Heart left ventricle (tissue), 16 donors: ENCODE data around the gene KRT3. TPM values are rescaled to one million over a fixed set of nuclear protein-coding genes. Genes with fewer than 3 reads are reported as not detected.
"Not testable (repeated sequence)": the region's sequence is repeated elsewhere in the genome, so short reads cannot be mapped to it uniquely, and the experiment has no call there.

ENCODE experiments used
- ATAC-seq, 4 donors: fragments of 200-7000 bp; cut with Tn5 transposase; one replicate each; pipeline ENCODE4 v1.9.1; 2020 to 2022; ENCODE audit warnings: moderate library complexity in 4 of 4, mild to moderate bottlenecking in 3 of 4, moderate number of reproducible peaks in 1 of 4
- DNase-seq, 5 donors: peaks; one replicate each; pipeline ENCODE4 v3.0.0-alpha.2; 2020
- H3K27ac ChIP-seq, 12 donors: fragments of 200-600 bp; sonication (generic) in 4 of 12; one replicate each; pipeline versions ENCODE4 v1.5.0 to v1.8.0; 2016 to 2022; ENCODE audit warnings: mild to moderate bottlenecking in 2 of 12
- H3K27me3 ChIP-seq, 9 donors: fragments of 200-600 bp; sonication (generic) in 2 of 9; one replicate each; pipeline versions ENCODE4 v1.5.1 to v1.8.0; 2016 to 2022; ENCODE audit warnings: mild to moderate bottlenecking in 3 of 9
- H3K36me3 ChIP-seq, 9 donors: fragments of 200-600 bp; sonication (generic) in 2 of 9; one replicate each; pipeline versions ENCODE4 v1.5.0 to v1.8.0; 2018 to 2022; ENCODE audit warnings: mild to moderate bottlenecking in 2 of 9
- H3K4me1 ChIP-seq, 12 donors: fragments of 200-600 bp; sonication (generic) in 4 of 12; one replicate each; pipeline versions ENCODE4 v1.5.0 to v1.8.0; 2016 to 2022; ENCODE audit warnings: mild to moderate bottlenecking in 3 of 12
- H3K4me3 ChIP-seq, 12 donors: fragments of 200-600 bp; sonication (generic) in 4 of 12; one replicate each; pipeline versions ENCODE4 v1.5.0 to v1.8.0; 2017 to 2022; ENCODE audit warnings: mild to moderate bottlenecking in 9 of 12, moderate library complexity in 4 of 12
- H3K9me3 ChIP-seq, 12 donors: fragments of 200-600 bp; sonication (generic) in 4 of 12; one replicate each; pipeline versions ENCODE4 v1.5.0 to v1.8.0; 2016 to 2022; ENCODE audit warnings: mild to moderate bottlenecking in 1 of 12
- POLR2A ChIP-seq, 2 donors: fragments of 450-650 bp; IDR thresholded peaks; one replicate each; pipeline ENCODE4 v1.6.1; 2017; ENCODE audit warnings: antibody characterized with exemption in 2 of 2, mild to moderate bottlenecking in 2 of 2, moderate library complexity in 2 of 2
- WGBS, 4 donors: extraction: QIAGEN DNeasy Blood & Tissue Kit in 2 of 4; methylation state at CpG; one replicate each; pipeline versions ENCODE4 v1.1.5 to v1.1.7; 2013 to 2018; 5-methylcytosine and 5-hydroxymethylcytosine counted together
- intact Hi-C, 10 donors: fragments of 100-400 bp; cut with DNase I; formaldehyde crosslinking; loops; one replicate each; pipeline versions ENCODE4 v1.11.1 to v1.14.2; 2022
- polyA plus RNA-seq, 2 donors: library from polyadenylated mRNA; stranded (reverse); fragments of 200-250 nt; gene quantifications; one replicate each; pipeline ENCODE4 v1.2.3, GENCODE V29; 2013
- total RNA-seq, 9 donors: library from RNA; depleted of rRNA in 2 of 9; stranded (reverse); fragments of >200 nt in 2 of 9; fragmentation: NEBNext Ultra II Directional in 3 of 9; extraction: Animal tissue kit (Norgen Biotek cat#: 25700) in 3 of 9; gene quantifications; one replicate each; pipeline versions ENCODE4 v1.1.0 to v1.2.4, GENCODE V29; 2016 to 2023
- TF ChIP-seq, protein P1 (sequence below), 12 donors: fragments of 200-600 bp; sonication (generic) in 4 of 12; IDR thresholded peaks; one replicate each; pipeline versions ENCODE4 v1.5.0 to v1.8.0; 2018 to 2022; ENCODE audit warnings: antibody characterized with exemption in 12 of 12, mild to moderate bottlenecking in 5 of 12
- donor health status: ischemic (EF 13 %, LVEDD 7.1; RV severe dilation, severe dysfunction).
- donor health status: healthy with polysubstance abuse.
- donor health status: DM: no; HTN: yes; CAD: no.
- donor health status: DM: no; HTN: no; CAD: no.
- donor health status: ischemic (EF 25% LVEDD 6.9; RV normal size, moderate dysfunction).
- donor health status: ischemic (EF 25% LVEDD 5.7; RV mildly dilated, moderate dysfunction).
- donor health status: healthy.
- donor health status: DM: yes; HTN: yes; CAD: no.
- donor health status: ischemic (EF 35%, LVEDD 5.7; RV mildly dilated, moderate dysfunction).
- donor health status: nonischemic (EF 11% LVEDD 7.7; RV severe dilation, severe dysfunction).
- donor health status: DM: yes; HTN: yes; CAD: no.
- donor health status: PGD.
- donor health status: ischemic (EF 29% LVEDD 5.4; RV normal size, mild dysfunction).
- donor health status: nonischemic (EF 23%, LVEDD 6.1; RV moderate dilation, normal function).

Gene KRT3
- total and polyA plus RNA-seq, 11 donors, result not detected

DNA sequence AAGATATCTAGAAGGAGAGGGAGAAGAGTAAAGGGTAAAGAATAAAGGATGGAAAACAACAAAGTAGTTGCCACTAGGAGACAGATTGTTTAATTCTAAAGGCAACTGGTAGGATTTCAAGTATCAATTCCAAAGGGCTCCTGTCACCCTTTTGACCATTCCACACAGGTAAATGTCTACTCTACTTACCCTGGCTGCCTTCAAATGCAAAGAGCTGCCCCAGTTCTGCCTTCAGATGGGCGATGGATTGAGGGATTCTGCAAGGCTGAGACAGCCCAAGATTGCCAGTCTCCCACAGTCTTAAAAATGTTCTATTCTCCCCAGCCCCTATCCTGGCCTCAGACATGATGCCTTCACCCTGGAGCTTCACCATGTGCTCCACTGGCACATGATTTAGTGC lies 30.2 kb downstream of the KRT3 start:
- intact Hi-C loops, result no loop called here
- Histone ChIP-seq H3K9me3 (peaks cover 0 to 14% (median 3%) of the 10 kb centered on the region in 12 donors), H3K27ac (no peak overlapping the region), H3K36me3 (no peaks in the 10 kb centered on the region), H3K4me3 (no peak overlapping the region), H3K27me3 (peaks cover 0 to 9% (median 0%) of the 10 kb centered on the region in 9 donors), H3K4me1 (no peaks in the 10 kb centered on the region)
- DNase-seq, result no peak
- no peak for ATAC-seq
- WGBS, 4 donors, result 50 to 65% (median 57%) methylated on average over 1 of the region's 1 CpG
- no peak for TF ChIP-seq POLR2A (IDR thresholded peaks at IDR 0.05)
- TF ChIP-seq, protein P1, sequence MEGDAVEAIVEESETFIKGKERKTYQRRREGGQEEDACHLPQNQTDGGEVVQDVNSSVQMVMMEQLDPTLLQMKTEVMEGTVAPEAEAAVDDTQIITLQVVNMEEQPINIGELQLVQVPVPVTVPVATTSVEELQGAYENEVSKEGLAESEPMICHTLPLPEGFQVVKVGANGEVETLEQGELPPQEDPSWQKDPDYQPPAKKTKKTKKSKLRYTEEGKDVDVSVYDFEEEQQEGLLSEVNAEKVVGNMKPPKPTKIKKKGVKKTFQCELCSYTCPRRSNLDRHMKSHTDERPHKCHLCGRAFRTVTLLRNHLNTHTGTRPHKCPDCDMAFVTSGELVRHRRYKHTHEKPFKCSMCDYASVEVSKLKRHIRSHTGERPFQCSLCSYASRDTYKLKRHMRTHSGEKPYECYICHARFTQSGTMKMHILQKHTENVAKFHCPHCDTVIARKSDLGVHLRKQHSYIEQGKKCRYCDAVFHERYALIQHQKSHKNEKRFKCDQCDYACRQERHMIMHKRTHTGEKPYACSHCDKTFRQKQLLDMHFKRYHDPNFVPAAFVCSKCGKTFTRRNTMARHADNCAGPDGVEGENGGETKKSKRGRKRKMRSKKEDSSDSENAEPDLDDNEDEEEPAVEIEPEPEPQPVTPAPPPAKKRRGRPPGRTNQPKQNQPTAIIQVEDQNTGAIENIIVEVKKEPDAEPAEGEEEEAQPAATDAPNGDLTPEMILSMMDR (IDR thresholded peaks at IDR 0.05), result no peak

DNA sequence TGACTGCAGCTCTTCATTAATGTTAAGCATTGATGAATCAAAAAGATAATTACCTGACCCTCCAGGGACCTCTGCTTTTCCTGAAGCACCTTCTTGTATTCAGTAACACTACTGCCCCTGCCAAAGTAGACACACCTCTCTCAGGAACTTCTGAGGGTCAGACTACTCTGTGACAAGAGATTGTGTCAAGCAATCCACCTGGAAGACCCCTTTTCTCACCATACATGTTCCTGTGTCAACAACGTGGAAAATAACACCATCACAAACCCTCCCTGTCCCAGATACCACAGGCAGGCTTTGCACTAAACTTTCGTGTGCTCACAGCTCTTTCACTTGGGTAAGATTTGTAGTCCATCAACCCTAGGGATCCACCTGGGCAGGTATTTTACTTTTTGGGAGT lies 31.9 kb downstream of the KRT3 start:
- no peak for TF ChIP-seq POLR2A (IDR thresholded peaks at IDR 0.05)
- TF ChIP-seq, protein P1 (IDR thresholded peaks at IDR 0.05), result no peak
- Histone ChIP-seq H3K27me3 (peaks cover 0 to 9% (median 0%) of the 10 kb centered on the region in 9 donors), H3K27ac (no peak overlapping the region), H3K4me1 (no peaks in the 10 kb centered on the region), H3K9me3 (peaks cover 0 to 22% (median 6%) of the 10 kb centered on the region in 12 donors), H3K4me3 (no peak overlapping the region), H3K36me3 (no peaks in the 10 kb centered on the region)
- intact Hi-C loops, result no loop called here
- WGBS, 4 donors, result 67 to 83% (median 73%) methylated on average over 2 of the region's 2 CpGs
- ATAC-seq (no peak), DNase-seq (no peak)

DNA sequence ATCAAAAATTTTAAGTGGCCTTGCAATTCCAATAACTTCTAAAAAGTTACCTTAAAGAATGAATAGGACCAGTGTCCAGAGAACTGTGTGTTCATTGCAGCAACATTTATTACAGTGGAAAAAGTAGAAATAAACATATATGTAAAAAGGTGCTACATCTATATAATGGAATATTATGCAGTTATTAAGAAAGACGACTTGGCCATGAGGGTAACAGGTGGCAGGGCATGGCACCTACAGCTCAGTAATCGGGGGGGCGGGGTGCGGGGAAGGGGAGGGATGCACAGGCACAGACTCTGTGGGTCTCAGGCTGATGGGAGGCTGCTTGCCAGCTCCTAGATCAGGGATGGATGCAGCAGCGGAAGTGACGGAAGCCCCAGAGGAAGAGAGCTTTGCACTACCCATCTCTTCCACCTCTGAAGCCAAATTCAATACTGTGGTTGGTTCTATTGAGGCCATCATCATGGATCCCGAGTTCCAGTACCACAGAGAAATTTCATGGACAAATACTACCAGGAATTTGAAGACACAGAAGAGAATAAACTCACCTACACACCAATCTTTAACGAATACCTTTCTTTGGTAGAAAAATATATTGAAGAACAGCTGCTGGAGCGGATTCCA lies 32.8 kb downstream of the KRT3 start:
- 72 to 76% (median 75%) methylated on average over 9 of the region's 9 CpGs for WGBS, 4 donors
- Histone ChIP-seq H3K9me3 (peaks cover 0 to 22% (median 6%) of the 10 kb centered on the region in 12 donors), H3K27me3 (peaks cover 0 to 5% (median 0%) of the 10 kb centered on the region in 9 donors), H3K36me3 (no peaks in the 10 kb centered on the region), H3K4me3 (no peak overlapping the region), H3K4me1 (no peaks in the 10 kb centered on the region), H3K27ac (no peak overlapping the region)
- TF ChIP-seq, protein P1 (IDR thresholded peaks at IDR 0.05), result no peak
- DNase-seq, result no peak
- no peak for ATAC-seq
- intact Hi-C loops, result no loop called here

DNA sequence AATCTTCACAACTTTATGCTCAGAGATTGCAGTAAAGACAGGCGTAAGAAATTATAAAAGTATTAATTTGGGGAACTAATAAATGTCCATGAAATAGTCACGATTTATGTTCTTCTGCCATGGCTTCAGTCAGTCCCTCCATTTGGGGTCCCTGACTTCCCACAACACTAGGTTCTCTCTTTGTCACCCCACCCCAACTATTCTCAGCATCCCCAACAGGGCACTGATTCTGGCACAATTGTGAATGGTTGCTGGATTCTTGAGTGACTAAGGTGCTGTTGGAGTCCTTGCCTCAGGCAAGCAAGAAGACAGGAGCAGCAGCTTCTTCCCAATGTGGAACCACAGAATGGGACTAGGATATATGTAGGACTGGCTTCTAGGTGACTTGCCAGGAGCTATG lies 34.1 kb downstream of the KRT3 start:
- peaks cover 0 to 22% (median 6%) of the 10 kb centered on the region in 12 donors for H3K9me3 ChIP-seq
- no peaks in the 10 kb centered on the region for H3K4me1 ChIP-seq
- H3K27ac ChIP-seq, result no peak overlapping the region
- H3K4me3 ChIP-seq, result no peak overlapping the region
- peaks cover 0 to 12% (median 0%) of the 10 kb centered on the region in 9 donors for H3K27me3 ChIP-seq
- intact Hi-C loops, result no loop called here
- no peaks in the 10 kb centered on the region for H3K36me3 ChIP-seq
- no peak for ATAC-seq
- no peak for DNase-seq
- TF ChIP-seq POLR2A (IDR thresholded peaks at IDR 0.05), result no peak
- TF ChIP-seq, protein P1 (IDR thresholded peaks at IDR 0.05), result no peak
- WGBS, 4 donors, result 84 to 91% (median 87%) methylated on average over 2 of the region's 2 CpGs

DNA sequence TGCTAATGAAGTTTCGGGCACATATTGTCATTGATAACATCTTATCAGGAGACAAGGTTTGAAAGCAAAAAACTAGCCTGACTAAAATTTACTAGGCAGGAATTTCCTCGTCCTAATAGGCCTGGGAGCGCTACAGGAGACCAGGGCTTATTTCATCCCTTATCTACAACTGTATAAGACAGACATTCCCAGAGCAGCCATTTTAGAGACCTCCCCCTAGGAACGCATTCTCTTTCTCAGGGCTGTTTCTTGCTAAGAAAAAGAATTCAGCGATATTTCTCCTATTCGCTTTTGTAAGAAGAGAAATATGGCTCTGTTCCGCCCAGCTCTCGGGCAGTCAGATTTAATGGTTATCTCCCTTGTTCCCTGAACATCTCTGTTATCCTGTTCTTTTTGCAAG lies 34.7 kb downstream of the KRT3 start:
- H3K4me3 ChIP-seq, H3K27ac ChIP-seq, DNase-seq, intact Hi-C loops, ATAC-seq, H3K36me3 ChIP-seq, H3K4me1 ChIP-seq: not testable (repeated sequence)
- peaks cover 0 to 22% (median 6%) of the 10 kb centered on the region in 12 donors for H3K9me3 ChIP-seq
- peaks cover 0 to 12% (median 1%) of the 10 kb centered on the region in 9 donors for H3K27me3 ChIP-seq
- 84 to 89% (median 87%) methylated on average over 8 of the region's 8 CpGs for WGBS, 4 donors
